Measurements from ENCODE around the gene LAMA3. TPM values are rescaled to one million over a fixed set of nuclear protein-coding genes. Genes with fewer than 3 reads are reported as not detected.

LAMA3 gene
- polyA plus RNA-seq, 1 donor from 2014 or later, result 3.4 TPM

GRCh38 chr18:23765931-23766330 lies 76.7 kb downstream of the LAMA3 start:
- no peak overlapping the region for H3K27ac ChIP-seq (ENCODE audit: low read length)
- no peaks in the 10 kb centered on the region for H3F3A ChIP-seq (ENCODE audit: insufficient read depth, low read length, poor library complexity, severe bottlenecking)

GRCh38 chr18:23772327-23773024 lies 83.2 kb downstream of the LAMA3 start:
- Histone ChIP-seq H3K4me3 (ENCODE audit: low read length) (no peak overlapping the region), H3K9ac (ENCODE audit: low read length) (no peak overlapping the region), H3K36me3 (ENCODE audit: insufficient read depth, low read length) (no peaks in the 10 kb centered on the region), H3K9me2 (ENCODE audit: insufficient read depth, low read length) (no peaks in the 10 kb centered on the region), H3K9me3 (ENCODE audit: low read length) (no peaks in the 10 kb centered on the region), H3F3A (ENCODE audit: insufficient read depth, low read length, poor library complexity, severe bottlenecking) (no peaks in the 10 kb centered on the region), H3K79me2 (replicated peaks; ENCODE audit: insufficient read depth, low read length) (no peaks in the 10 kb centered on the region), H2AFZ (ENCODE audit: low read depth, low read length) (no peak overlapping the region), H3K27ac (ENCODE audit: low read length) (no peak overlapping the region), H3K4me2 (ENCODE audit: low read length) (no peak overlapping the region), H3K27me3 (ENCODE audit: insufficient read depth, low read depth, low read length) (no peaks in the 10 kb centered on the region), H4K20me1 (ENCODE audit: insufficient read depth) (no peaks in the 10 kb centered on the region)
- TF ChIP-seq EZH2 (IDR thresholded peaks at IDR 0.05; ENCODE audit: borderline replicate concordance, insufficient read depth, low read length, poor library complexity, severe bottlenecking) (no peak), TAF1 (IDR thresholded peaks at IDR 0.05; ENCODE audit: low read depth) (no peak), CTCF (IDR thresholded peaks at IDR 0.05; ENCODE audit: poor library complexity, severe bottlenecking) (no peak), POLR2AphosphoS5 (IDR thresholded peaks at IDR 0.05) (no peak), EP300 (conservative IDR thresholded peaks at IDR 0.05; ENCODE audit: poor library complexity, severe bottlenecking) (no peak)

More at GRCh38 chr18:23765931-23766330, 76.7 kb downstream of the LAMA3 start:
- Histone ChIP-seq H3K9me2 (ENCODE audit: insufficient read depth, low read length) (no peaks in the 10 kb centered on the region), H3K79me2 (replicated peaks; ENCODE audit: insufficient read depth, low read length) (no peaks in the 10 kb centered on the region), H4K20me1 (ENCODE audit: insufficient read depth) (no peaks in the 10 kb centered on the region), H2AFZ (ENCODE audit: low read depth, low read length) (no peak overlapping the region), H3K36me3 (ENCODE audit: insufficient read depth, low read length) (no peaks in the 10 kb centered on the region), H3K4me2 (ENCODE audit: low read length) (no peak overlapping the region), H3K9me3 (ENCODE audit: low read length) (no peaks in the 10 kb centered on the region), H3K9ac (ENCODE audit: low read length) (no peak overlapping the region), H3K27me3 (ENCODE audit: insufficient read depth, low read depth, low read length) (no peaks in the 10 kb centered on the region), H3K4me3 (ENCODE audit: low read length) (no peak overlapping the region)
- no peak for TF ChIP-seq RAD21 (conservative IDR thresholded peaks at IDR 0.05)
- no peak for TF ChIP-seq EZH2 (IDR thresholded peaks at IDR 0.05; ENCODE audit: borderline replicate concordance, insufficient read depth, low read length, poor library complexity, severe bottlenecking)
- TF ChIP-seq REST (IDR thresholded peaks at IDR 0.05; ENCODE audit: borderline replicate concordance), result no peak
- no peak for TF ChIP-seq CTCF (IDR thresholded peaks at IDR 0.05; ENCODE audit: poor library complexity, severe bottlenecking)
- no peak for TF ChIP-seq EP300 (conservative IDR thresholded peaks at IDR 0.05; ENCODE audit: poor library complexity, severe bottlenecking)
- no peak for TF ChIP-seq SMC3 (conservative IDR thresholded peaks at IDR 0.05; ENCODE audit: poor library complexity)
- TF ChIP-seq POLR2AphosphoS5 (IDR thresholded peaks at IDR 0.05), result no peak
- TF ChIP-seq TAF1 (IDR thresholded peaks at IDR 0.05; ENCODE audit: low read depth), result no peak
- no peak for TF ChIP-seq MXI1 (conservative IDR thresholded peaks at IDR 0.05; ENCODE audit: poor library complexity, severe bottlenecking)
